SK-N-SH treated with all-trans-retinoic acid at 6 μM for 48 hours (cell line): ENCODE results near the gene ADGRL4.

Experiments
- ATAC-seq: fragments of 200-7000 bp; cut with Tn5 transposase; 3 replicates; pipeline ENCODE4 v1.9.1; 2020; ENCODE audit warnings: mild to moderate bottlenecking, moderate library complexity
- ARNTL ChIP-seq: fragments of 450-650 bp; formaldehyde crosslinking; IDR thresholded peaks from 2 replicates; pipeline ENCODE4 v1.5.0; 2020; ENCODE audit warnings: low read depth, mild to moderate bottlenecking, moderate library complexity, borderline replicate concordance
- BACH2 ChIP-seq: fragments of 250-450 bp; sonication (Bioruptor Pico); IDR thresholded peaks from 2 replicates; pipeline ENCODE4 v1.9.0; 2021; ENCODE audit warnings: mild to moderate bottlenecking, borderline replicate concordance
- CSDC2 ChIP-seq: fragments of 250-450 bp; sonication (Bioruptor Pico); IDR thresholded peaks from 2 replicates; pipeline ENCODE4 v1.5.0; 2020; ENCODE audit warnings: mild to moderate bottlenecking, moderate library complexity
- CSRNP3 ChIP-seq: fragments of 250-450 bp; sonication (Bioruptor Pico); IDR thresholded peaks from 2 replicates; pipeline ENCODE4 v1.5.1; 2021; ENCODE audit warnings: mild to moderate bottlenecking, moderate library complexity
- ESRRG ChIP-seq: fragments of 250-450 bp; sonication (Bioruptor Pico); IDR thresholded peaks from 2 replicates; pipeline ENCODE4 v1.6.1; 2021; ENCODE audit warnings: mild to moderate bottlenecking
- GLIS3 ChIP-seq: fragments of 250-450 bp; sonication (Bioruptor Pico); IDR thresholded peaks from 2 replicates; pipeline ENCODE4 v1.5.0; 2020; ENCODE audit warnings: mild to moderate bottlenecking, moderate library complexity
- ISL1 ChIP-seq: fragments of 250-450 bp; sonication (Bioruptor Pico); IDR thresholded peaks from 2 replicates; pipeline ENCODE4 v2.1.2; 2022; ENCODE audit warnings: mild to moderate bottlenecking, moderate library complexity
- OSR1 ChIP-seq: fragments of 250-450 bp; sonication (Bioruptor Pico); IDR thresholded peaks from 2 replicates; pipeline ENCODE4 v1.8.0; 2022; ENCODE audit warnings: moderate library complexity, mild to moderate bottlenecking, inconsistent platforms
- PATZ1 ChIP-seq: fragments of 250-450 bp; sonication (Bioruptor Pico); IDR thresholded peaks from 2 replicates; pipeline ENCODE4 v1.8.0; 2020; ENCODE audit warnings: mild to moderate bottlenecking, moderate library complexity, borderline replicate concordance
- PPARA ChIP-seq: fragments of 250-450 bp; sonication (Bioruptor Pico); IDR thresholded peaks from 2 replicates; pipeline ENCODE4 v1.5.0; 2020; ENCODE audit warnings: mild to moderate bottlenecking, borderline replicate concordance
- RARB ChIP-seq: fragments of 250-450 bp; sonication (Bioruptor Pico); IDR thresholded peaks from 2 replicates; pipeline ENCODE4 v1.8.0; 2021; ENCODE audit warnings: mild to moderate bottlenecking, moderate library complexity
- SNAI2 ChIP-seq: fragments of 250-450 bp; sonication (Bioruptor Pico); IDR thresholded peaks from 2 replicates; pipeline ENCODE4 v1.5.0; 2020; ENCODE audit warnings: mild to moderate bottlenecking, moderate library complexity
- TCF4 ChIP-seq: fragments of 250-450 bp; sonication (Bioruptor Pico); IDR thresholded peaks from 2 replicates; pipeline ENCODE4 v1.8.0; 2021; ENCODE audit warnings: mild to moderate bottlenecking, moderate library complexity, borderline replicate concordance
- TOX ChIP-seq: fragments of 250-450 bp; sonication (Bioruptor Pico); IDR thresholded peaks from 2 replicates; pipeline ENCODE4 v1.8.0; 2021; ENCODE audit warnings: mild to moderate bottlenecking, moderate library complexity, borderline replicate concordance
- ZFP3 ChIP-seq: fragments of 250-450 bp; sonication (Bioruptor Pico); IDR thresholded peaks from 2 replicates; pipeline ENCODE4 v1.5.0; 2020; ENCODE audit warnings: mild to moderate bottlenecking, moderate library complexity
- ZFP30 ChIP-seq: fragments of 450-650 bp; formaldehyde crosslinking; IDR thresholded peaks from 2 replicates; pipeline ENCODE4 v1.5.0; 2022; ENCODE audit warnings: mild to moderate bottlenecking, moderate library complexity
- ZNF565 ChIP-seq: fragments of 450-650 bp; formaldehyde crosslinking; conservative IDR thresholded peaks from 2 replicates; pipeline ENCODE4 v1.5.0; 2020; ENCODE audit warnings: low read depth, mild to moderate bottlenecking, moderate library complexity
- ZNF70 ChIP-seq: fragments of 450-650 bp; formaldehyde crosslinking; IDR thresholded peaks from 2 replicates; pipeline ENCODE4 v1.5.0; 2020; ENCODE audit warnings: mild to moderate bottlenecking, moderate library complexity

Gene ADGRL4

GRCh38 chr1:79006564-79006963, at the start of gene ADGRL4:
ADGRL4 (minus strand) TSS chr1:79006730; CDS start chr1:79006654, 76 bp downstream.
- ATAC-seq, result no peak
- TF ChIP-seq CSRNP3 (CRISPR knock-in tag), result no peak
- no peak for TF ChIP-seq ESRRG (CRISPR knock-in tag)
- TF ChIP-seq PATZ1, result no peak
- TF ChIP-seq SNAI2, result no peak
- TF ChIP-seq TOX (CRISPR knock-in tag), result no peak
- TF ChIP-seq ZNF565 (CRISPR knock-in tag), result no peak
- TF ChIP-seq OSR1, result no peak
- TF ChIP-seq ZFP30 (CRISPR knock-in tag), result no peak
- no peak for TF ChIP-seq ARNTL
- no peak for TF ChIP-seq ZNF70
- TF ChIP-seq PPARA (CRISPR knock-in tag), result no peak
- no peak for TF ChIP-seq GLIS3 (CRISPR knock-in tag)

DNA sequence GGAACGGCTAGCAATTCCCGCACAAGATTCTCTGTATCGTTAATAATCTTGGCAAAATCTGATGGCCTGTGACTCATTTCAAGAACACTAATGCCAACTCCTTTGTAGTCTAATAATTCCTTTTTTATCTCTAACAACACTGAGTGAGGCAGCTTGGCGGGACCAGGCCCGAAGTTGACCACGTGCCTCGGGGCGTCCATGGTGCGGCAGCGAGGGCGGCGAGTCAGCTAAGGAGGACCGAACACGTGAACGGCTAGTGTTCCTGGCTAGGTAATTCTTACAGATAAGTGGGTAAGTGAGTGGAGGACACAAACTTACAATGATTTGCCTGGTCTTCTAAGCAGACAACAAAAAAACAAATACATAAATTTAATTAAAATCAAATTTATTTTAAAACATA, 49.3 kb upstream of the ADGRL4 start:
- TF ChIP-seq BACH2 (CRISPR knock-in tag) (no peak), RARB (CRISPR knock-in tag) (no peak)
- no peak for ATAC-seq

GRCh38 chr1:79052829-79053449, 46.4 kb upstream of the ADGRL4 start:
- TF ChIP-seq CSDC2 (CRISPR knock-in tag) (no peak), RARB (CRISPR knock-in tag) (no peak), ARNTL (no peak), ISL1 (CRISPR knock-in tag) (no peak), TCF4 (CRISPR knock-in tag) (no peak), CSRNP3 (CRISPR knock-in tag) (no peak), PPARA (CRISPR knock-in tag) (no peak)
- TF ChIP-seq, all 23 proteins: peak for 0
- no peak for ATAC-seq

DNA sequence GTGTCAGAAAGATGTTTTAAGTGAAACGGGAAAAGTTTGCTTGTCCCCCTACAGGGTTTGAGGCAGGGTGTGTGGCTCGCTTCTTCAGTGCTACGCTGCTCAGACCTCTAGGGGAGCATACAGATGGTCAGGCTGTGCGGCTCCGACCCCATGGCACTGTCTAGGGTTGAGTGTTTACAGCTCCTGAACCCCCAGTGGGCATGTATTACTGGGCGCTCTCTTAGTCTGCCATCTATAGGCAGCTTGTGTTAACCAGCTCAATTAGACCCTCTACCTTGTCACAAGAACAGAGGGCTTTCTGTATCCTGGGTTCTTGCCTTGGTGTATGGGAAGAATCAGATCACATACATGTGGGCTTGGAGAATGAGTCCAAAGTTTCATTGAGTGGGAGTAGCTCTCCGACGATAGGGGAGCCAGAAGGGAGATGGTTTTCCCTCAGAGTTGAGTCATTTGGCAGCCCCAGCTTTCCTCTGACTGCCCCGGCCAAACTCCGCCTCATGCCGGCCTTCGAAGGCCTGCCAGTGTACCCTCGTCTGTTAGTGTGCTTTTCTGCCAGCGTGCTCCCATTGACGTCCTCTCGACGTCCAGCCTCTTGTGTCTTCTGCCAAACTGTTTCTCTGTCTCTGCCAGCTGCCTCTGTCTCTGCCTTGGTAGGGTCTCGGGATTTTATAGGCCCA, 38.6 kb upstream of the ADGRL4 start:
- no peak for ATAC-seq
- TF ChIP-seq SNAI2, result no peak
- no peak for TF ChIP-seq ISL1 (CRISPR knock-in tag)
- no peak for TF ChIP-seq RARB (CRISPR knock-in tag)

DNA sequence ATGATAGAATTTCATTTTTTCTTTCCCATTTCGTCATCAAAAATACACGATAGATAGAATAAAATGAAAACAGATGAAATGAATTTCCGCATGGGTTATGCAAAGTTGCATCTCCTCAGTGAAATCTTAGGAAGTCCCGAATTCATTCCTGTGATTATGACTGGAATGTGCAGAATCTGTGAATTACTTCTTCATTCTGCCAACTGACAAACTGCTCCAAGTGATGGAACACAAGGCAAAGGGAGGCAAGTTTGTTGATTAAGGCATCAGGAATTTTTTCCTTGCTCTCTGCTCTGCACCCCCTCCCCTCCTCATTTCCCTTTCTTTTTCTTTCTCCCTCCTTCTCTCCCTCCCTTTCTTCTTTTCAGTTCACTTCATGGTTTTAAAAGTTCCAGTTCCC, 37.0 kb upstream of the ADGRL4 start:
- ATAC-seq, result peak; percentile 79
- no peak for TF ChIP-seq ZNF70
- no peak for TF ChIP-seq TCF4 (CRISPR knock-in tag)
- no peak for TF ChIP-seq ZFP3
- TF ChIP-seq CSRNP3 (CRISPR knock-in tag), result no peak

DNA sequence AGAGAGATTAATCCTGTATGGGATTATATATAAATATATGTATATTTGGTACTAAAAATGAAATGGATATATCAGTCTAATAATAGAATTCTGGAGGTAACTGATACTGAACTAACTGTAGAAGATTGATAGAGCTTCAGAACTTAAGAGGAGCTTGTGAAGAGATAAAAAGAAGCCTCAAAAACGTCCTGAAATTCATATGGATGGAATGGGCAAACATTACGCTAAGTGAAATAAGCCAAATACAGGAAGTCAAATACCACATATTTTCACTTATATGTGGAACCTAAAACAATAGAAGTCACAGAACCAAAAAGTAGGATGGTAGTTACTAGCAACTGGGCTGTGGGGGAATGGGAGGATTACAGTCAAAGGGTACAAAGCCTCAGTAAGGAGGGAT, 36.0 kb upstream of the ADGRL4 start:
- TF ChIP-seq ARNTL (no peak), OSR1 (no peak)
- no peak for ATAC-seq
